GM21515 (cell line): ENCODE measurements around the gene ZMIZ1.

ENCODE experiments used
- ATAC-seq: cut with Tn5 transposase; IDR thresholded peaks from one replicate; pipeline ENCODE4 v1.9.1; 2021; ENCODE audit not compliant: unreplicated experiment

The ZMIZ1 gene

GRCh38 chr10:79051766-79052165 is 17.0 kb upstream of the ZMIZ1 start:
- no peak for ATAC-seq

GRCh38 chr10:79052291-79053080 is 16.3 kb upstream of the ZMIZ1 start:
- no peak for ATAC-seq

GRCh38 chr10:79053081-79053434 is 15.7 kb upstream of the ZMIZ1 start:
- no peak for ATAC-seq

GRCh38 chr10:79053481-79054202 is 15.1 kb upstream of the ZMIZ1 start:
- ATAC-seq, result no peak

GRCh38 chr10:79054203-79055099 is 14.3 kb upstream of the ZMIZ1 start:
- ATAC-seq, result no peak

- no peak for ATAC-seq
Measured at GRCh38 chr10:79055100-79055782, 13.5 kb upstream of the ZMIZ1 start.

- no peak for ATAC-seq
Measured at GRCh38 chr10:79055892-79056291, 12.9 kb upstream of the ZMIZ1 start.

- no peak for ATAC-seq
Measured at GRCh38 chr10:79056361-79056735, 12.4 kb upstream of the ZMIZ1 start.

- ATAC-seq, result no peak
Measured at GRCh38 chr10:79056736-79057391, 11.9 kb upstream of the ZMIZ1 start.

- no peak for ATAC-seq
Measured at GRCh38 chr10:79057481-79058275, 11.1 kb upstream of the ZMIZ1 start.

GRCh38 chr10:79058899-79059841 is 9.6 kb upstream of the ZMIZ1 start:
- ATAC-seq, result no peak

GRCh38 chr10:79059859-79060379 is 8.8 kb upstream of the ZMIZ1 start:
- no peak for ATAC-seq

- no peak for ATAC-seq
Measured at GRCh38 chr10:79060641-79061255, 8.0 kb upstream of the ZMIZ1 start.

- no peak for ATAC-seq
Measured at GRCh38 chr10:79061441-79062315, 7.1 kb upstream of the ZMIZ1 start.

- no peak for ATAC-seq
Measured at GRCh38 chr10:79063071-79063491, 5.7 kb upstream of the ZMIZ1 start.

- no peak for ATAC-seq
Measured at GRCh38 chr10:79063661-79064492, 4.9 kb upstream of the ZMIZ1 start.
